ENCODE results near the gene LCN1.

The LCN1 gene

DNA sequence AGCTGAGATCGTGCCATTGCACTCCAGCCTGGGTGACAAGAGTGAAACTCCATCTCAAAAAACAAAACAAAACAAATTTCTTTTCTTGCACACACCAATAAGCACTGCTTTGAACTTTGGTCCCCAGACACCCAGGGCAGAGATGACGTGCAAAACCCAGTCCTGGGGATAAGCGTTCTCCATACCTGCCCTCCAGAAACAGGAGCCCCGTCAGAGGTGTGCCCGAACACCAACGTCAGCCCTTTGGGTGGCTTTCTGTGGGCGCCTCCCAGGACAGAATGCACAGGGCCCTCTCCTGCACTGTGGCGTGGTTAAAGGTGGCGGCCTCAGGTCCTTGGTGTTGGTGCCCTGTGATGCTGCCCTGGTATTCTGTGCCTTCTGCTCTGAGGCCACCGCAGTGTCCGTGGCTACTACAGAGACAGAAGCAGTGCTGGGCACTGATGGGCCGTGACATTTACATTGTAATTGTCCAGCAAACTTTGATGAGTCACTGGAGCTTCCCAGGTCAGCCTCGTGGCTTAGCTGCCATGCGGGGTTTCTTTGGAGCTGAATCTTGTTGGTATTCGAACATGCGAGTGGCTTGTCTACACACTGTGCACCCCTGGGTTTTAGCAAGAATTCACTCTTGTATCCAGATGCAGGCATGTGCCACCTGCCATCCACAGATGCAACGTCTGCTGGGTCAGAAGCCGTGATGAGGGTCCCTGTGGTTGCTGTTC, 31.9 kb upstream of the LCN1 start:
- DNase-seq: no peak

DNA sequence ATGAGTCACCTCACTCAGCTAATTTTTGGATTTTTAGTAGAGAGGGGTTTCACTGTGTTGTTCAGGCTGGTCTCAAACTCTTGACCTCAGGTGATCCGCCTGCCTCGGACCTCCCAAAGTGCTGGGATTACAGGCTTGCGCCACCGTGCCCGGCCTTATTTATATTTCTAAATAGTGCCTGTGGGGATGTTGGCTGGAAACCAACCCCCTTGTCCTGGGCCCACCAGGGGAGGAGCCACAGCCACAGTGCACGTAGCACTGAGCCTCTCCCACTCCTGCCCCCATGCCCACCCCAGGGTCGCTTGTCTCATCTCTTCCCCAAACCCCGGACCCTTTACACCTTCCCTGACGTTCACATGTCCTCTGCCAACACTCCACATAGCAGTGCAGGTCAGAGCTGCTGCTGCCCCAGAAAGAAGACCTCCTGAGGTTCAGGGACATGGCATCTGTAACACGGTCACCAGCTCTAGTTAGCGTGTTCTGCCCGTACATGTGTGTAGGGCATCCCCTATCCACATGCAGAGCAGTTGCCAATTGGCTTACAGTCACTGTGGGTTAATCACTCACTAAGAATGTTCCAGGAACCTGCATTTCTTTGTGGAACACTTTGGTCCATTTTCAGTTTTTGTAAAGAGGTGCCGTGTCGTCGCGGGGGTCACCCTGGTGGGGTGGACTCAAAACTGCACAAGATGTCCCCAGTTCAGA, 30.9 kb upstream of the LCN1 start:
- no peak for DNase-seq

DNA sequence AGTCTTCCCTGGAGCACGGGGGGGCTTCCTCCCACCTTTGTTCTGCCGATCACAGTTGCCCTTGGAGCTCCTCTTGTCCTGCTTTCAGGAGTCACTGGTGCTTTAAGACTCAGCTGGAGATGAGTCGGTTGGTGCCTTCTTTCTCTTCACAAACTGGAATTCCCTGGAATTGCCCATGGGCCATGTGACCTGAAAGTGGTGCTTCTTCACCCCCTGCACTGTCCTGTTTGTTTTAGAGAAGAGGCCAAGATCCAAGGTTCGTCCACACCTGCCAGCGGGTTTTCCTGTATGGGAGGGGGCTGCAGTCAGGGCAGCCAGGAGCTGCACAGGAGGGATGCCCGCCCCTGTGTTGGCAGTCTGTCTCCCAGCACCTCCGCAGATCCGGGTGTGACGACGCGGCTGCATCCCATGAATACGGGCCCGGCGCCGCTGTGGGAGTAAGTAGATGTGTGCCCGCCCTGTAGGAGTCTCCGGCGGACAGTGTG, 30.2 kb upstream of the LCN1 start:
- no peak for DNase-seq

DNA sequence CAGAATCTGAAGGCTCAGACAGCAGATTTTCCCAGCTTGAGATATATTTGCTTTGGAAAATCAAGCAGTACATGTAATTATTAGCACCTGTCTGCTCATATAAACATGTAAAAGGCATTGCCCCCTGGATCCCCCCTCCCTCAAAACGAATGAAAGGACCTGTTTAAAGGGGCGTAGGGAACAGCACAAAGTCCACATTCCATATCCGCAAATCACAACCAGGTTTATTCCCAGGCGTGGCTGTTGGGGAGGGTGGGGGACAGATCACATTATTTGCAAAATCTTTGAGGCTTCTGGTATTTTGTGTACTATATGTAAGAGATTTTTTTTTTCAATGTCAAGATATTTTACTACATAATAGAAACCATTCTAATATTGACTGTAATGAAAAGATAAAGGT, 29.5 kb upstream of the LCN1 start:
- no peak for DNase-seq

GRCh38 chr9:135492886-135493669, 28.2 kb upstream of the LCN1 start:
- DNase-seq: no peak

DNA sequence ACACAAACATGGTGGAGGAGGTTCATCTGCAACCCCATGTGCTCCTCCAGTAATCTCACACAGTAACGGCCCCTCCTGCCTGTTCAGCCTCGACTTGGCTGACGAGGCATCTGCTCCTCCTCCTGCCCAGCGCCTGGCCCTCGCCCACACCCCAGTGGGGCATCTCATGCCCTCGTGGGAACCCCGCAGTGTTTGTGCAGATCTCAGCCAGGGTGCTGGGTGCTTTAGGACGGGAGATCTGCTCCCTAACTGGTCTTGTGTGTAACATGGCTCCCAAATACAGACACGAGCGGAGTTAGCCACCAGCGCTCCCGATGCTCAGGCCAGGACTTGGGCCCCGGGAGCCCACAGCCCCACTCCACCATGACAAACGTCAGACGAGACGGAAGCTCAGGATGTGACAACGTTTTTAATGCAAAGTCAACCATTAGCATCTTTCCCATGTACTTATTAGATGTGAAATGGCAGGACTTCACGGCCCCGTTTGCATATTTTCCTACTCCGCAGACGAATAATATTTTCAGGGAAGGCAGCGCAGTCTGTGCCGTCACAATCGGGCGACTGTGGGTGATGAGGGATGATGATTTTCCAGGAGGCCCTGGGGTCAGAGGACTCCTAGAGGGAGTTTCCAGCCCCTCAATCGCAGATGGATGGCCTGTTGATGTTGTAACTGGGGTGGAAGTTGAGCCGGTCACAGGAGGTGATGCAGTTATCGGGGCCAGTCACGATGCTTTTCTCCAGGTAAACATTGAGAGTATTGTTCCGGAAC, 26.3 kb upstream of the LCN1 start:
- DNase-seq: no peak

DNA sequence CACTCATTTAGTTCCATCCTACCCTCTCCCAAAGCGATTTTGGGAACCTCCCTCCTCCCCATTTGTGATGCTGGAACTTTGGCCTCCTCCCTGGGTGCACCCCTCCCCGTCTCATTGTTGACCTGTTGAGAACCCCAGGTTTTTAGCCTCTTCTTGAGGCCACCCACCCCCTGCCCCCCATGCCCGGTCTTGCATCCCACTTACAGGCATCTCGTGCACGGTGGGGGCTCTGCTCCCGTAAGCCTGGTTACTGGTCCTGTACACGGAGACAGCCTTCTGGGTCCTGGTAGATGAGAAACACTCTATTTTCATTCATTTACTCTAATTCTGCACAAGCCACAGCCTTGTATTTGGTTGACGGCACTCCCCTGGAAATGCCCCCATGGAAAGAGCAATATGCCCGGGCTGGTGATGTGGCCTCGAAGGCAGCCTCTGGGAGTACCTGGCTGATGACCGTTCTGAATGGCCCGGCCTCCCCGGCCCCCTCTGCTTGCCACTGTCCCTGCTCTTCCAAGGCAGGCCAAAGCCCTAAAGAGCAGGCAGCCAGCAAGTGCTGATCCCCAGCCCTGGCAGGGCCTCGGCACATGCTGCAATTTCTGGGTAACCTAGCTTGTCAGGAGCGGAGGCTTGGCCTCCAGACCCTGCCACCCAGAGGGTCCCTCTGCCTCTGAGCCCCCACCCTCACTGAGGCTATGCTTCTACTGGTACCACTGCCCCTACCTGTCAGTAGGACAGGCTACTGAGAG, 22.7 kb upstream of the LCN1 start:
- DNase-seq: no peak

DNA sequence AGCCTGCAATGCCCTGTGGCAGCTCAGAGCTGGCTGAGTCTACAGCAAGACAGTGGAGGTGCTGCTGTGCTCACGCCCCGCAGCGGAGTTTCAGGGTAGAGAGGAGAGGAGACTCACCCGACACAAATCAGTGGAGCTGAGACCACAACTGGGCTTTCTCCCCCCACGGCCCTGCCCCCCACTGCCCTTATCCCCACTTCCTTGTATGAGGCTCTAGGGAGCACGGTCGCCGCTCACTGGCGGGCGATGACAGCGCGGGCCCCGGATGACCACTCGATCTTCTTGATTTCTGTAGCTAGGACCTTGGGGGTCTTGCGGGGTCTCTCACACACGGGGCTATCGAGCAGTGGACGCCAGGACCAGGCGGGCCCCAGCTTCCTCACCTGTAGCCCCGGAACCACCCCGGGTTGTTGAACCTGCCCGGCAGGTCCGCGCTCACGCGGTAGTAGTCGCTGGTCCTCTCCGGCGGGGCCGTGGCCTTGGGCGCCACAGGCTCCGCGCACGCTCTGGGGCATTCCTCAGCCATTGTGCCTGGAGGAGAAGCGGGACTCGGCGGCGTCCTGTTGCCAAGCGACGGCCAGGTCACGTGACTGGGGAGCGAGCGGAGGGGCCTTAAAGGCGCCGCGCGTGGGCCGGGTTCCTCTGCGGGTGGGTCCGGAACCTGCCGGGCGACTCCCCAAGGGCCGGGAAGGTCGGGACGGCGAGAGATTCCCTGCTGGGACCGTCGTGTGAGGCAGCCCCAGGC, 21.7 kb upstream of the LCN1 start:
- peak; percentile 92 for DNase-seq

DNA sequence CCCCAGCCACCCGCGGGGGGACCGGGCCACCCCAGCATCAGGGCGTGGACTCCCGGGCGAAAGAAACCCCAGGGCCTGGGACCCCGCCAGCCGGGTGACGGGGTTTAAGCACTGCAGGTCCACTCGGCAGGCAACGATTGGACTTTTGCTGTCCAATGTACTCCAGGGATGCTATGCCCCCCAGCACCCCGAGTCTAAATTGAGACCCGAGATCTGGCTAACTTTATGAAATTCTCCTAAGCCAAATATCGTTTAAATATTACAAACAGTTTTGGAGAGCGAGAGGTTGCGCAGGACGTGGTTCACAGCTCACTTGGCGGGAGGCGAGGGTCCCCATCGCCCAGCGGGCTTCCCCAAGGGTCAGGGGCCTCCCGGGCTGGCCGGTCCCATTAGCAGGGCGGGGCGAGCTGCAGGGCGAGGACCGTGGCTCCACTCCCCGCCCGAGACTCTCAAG, 21.1 kb upstream of the LCN1 start:
- DNase-seq: no peak

DNA sequence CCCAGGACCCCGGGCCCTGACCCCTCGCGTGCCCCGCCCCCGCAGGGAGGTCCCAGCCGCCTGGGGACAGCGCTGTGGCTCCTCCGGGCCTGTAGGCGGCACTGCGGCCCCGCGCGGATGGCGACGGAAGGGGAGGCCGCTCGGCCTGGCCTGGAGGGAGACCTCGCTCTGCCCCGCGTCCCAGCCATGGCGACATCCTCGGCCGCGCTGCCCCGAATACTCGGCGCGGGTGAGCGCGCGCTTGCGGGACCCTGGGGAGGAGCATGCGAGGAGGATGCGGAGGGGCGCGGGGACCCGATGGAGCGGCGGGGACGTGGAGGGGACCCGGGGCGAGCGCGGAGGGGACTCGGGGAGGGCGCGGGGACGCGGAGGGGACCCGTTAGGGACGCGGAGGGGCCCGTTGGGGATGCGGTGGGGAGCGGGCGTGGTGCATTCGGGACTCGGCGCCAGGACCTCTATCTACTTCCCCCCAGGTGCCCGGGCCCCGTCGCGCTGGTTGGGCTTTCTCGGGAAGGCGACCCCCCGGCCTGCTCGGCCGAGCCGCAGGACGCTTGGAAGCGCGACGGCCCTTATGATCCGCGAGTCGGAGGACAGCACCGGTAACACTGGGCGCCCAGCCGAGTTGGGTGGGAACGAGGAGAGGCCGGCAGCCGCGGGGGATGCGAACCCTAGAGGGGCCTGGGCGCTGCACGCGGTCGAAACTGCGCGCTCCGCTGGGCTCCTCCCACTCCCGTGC, 20.5 kb upstream of the LCN1 start, which contains the start of gene MRPS2:
Gene MRPS2, plus strand, starts transcription at position 158 of the 736 bp plus-strand sequence. Its CDS starts 29 bp downstream, at position 187.
- DNase-seq: peak; percentile 91

GRCh38 chr9:135501261-135502167, 19.7 kb upstream of the LCN1 start:
- no peak for DNase-seq

DNA sequence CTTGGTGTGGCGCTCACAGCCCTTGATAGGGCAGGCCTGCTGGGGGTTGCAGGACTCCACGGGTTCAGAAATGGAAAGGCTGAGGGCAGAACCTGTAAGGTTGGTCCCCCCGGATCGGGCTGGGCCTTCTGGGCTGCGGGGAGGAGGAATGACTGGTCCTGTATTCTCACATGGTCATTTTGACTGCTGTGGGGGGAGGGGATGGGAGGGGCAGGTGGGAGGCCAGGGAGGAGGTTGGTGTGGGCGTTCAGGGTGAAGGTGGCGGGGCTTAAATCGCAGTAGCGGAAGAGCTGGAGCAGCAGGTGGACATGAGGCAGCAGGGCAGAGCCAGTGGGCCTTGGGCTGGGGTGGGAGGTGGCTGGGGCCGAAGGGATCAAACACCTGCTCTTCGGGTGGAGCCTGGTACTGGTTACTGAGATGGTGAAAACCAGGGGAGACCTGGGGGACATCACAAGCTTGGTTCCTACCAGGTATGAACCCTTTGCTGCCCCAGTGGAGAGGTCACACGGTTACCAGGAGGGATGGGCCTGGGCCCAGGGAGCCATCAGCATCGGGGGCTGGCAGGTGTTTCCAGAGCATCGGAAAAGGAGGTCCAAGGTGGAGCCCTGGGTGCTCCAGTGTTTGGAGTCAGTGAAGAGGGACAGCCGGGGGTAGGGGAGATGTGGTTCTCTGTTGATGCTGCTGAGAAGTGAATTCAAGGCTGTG, 18.9 kb upstream of the LCN1 start:
- DNase-seq: no peak

DNA sequence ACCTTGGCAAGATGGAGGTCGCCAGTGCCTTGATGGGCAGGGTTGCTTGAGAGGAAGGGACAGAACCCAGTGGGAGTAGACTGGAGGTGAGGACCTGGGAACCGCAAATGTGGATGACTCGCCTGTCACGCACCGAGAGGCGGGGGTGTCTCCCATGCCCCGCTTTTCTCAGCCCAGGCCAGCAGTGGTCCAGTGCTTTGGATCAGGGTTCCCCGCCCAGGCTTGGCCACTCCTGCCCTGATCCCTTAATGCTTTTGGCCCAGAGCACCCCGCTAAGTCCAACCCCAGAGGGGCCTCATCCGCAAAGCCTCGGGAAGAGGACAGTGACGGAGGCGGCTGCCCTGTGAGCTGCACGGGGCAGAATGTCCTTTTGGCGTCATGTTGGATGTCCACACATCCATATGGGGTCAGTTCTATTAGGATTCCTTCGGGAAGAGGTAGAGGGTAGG, 18.3 kb upstream of the LCN1 start:
- no peak for DNase-seq

DNA sequence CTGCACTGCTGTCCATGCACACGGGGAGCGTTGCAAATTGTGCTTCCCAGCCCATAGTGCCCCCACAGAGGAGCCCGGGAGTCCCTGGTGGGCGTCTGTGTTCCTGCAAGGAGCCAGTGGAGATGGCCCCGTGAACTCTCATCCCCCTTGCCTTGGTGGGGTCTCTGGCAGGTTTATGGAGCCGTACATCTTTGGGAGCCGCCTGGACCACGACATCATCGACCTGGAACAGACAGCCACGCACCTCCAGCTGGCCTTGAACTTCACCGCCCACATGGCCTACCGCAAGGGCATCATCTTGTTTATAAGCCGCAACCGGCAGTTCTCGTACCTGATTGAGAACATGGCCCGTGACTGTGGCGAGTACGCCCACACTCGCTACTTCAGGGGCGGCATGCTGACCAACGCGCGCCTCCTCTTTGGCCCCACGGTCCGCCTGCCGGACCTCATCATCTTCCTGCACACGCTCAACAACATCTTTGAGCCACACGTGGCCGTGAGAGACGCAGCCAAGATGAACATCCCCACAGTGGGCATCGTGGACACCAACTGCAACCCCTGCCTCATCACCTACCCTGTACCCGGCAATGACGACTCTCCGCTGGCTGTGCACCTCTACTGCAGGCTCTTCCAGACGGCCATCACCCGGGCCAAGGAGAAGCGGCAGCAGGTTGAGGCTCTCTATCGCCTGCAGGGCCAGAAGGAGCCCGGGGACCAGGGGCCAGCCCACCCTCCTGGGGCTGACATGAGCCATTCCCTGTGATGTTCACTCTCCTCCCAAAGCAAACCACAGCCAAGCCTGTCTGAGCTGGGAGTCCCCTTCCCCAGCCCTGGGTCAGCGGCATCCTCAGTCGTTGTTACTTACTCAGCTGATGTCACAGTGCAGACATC, 17.6 kb upstream of the LCN1 start:
- DNase-seq: no peak

DNA sequence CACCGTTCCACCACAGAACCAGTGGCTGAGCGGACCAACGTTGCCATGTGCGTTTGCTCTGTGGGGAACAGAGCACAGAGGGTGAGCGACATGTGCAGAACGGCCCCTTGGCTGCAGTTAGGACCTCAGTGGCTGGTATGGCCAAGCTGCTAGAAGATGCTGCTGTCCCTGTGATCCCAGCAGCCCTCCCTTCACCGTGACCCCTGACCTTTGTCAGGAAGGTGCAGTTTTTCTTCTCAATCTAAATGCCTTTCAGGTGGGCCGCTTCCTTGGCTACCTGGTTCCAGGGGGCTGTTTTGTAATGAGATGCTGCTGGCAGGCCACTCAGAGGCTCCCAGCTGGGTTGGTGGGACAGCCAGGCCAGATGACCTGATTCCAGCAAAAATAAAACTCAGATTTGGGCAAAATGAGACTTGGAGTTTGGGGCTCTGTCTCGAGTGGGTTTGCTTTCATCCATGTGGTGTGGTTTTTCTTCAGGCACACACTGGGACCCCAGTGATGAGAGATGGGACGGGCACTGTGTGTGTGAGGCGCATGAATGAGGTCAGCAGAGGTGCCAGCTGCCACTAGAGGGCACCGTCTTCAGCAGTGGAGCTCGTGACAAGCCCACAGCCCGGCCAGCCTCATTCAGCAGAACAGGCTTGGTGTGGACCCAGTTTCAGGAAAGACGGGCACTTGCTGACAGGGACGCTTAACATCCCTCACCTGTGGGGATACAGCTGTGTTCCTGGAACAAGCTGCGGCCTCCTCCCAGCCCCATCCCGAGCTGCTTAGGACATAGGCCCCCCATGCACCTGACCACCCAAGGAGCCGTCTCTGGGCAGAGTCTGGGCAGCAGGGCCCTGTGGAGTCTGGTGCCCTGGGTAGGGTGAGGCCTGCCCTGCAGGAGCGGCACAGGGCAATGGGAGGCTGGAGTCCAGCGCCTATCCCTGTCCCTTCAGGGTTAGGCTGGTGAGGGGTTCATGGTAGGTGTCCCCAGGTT, 16.7 kb upstream of the LCN1 start:
- peak; percentile 46 for DNase-seq
